KMS-11 (cell line): ENCODE data around the gene STN1.

ENCODE experiments used
- H2AFZ ChIP-seq: fragments of 200-600 bp; sonication (generic); 2 replicates; pipeline ENCODE4 v1.6.1; 2016; ENCODE audit warnings: antibody characterized with exemption, mixed run types, low read depth
- H3K27ac ChIP-seq: fragments of 200-600 bp; sonication (generic); 2 replicates; pipeline ENCODE4 v1.6.1; 2016; ENCODE audit warnings: mild to moderate bottlenecking, mixed run types
- H3K27me3 ChIP-seq: fragments of 200-600 bp; sonication (generic); 2 replicates; pipeline ENCODE4 v1.6.1; 2017; ENCODE audit warnings: mild to moderate bottlenecking, low read depth, mixed run types, moderate library complexity; ENCODE audit not compliant: insufficient read depth
- H3K36me3 ChIP-seq: fragments of 200-600 bp; sonication (generic); 2 replicates; pipeline ENCODE4 v1.6.1; 2017; ENCODE audit warnings: mild to moderate bottlenecking, mixed run types; ENCODE audit not compliant: insufficient read depth
- H3K4me1 ChIP-seq: fragments of 200-600 bp; sonication (generic); 2 replicates; pipeline ENCODE4 v1.6.1; 2016; ENCODE audit warnings: mild to moderate bottlenecking, low read depth, mixed run types; ENCODE audit not compliant: poor library complexity, severe bottlenecking
- H3K4me2 ChIP-seq: fragments of 200-600 bp; sonication (generic); 2 replicates; pipeline ENCODE4 v1.7.0; 2016; ENCODE audit warnings: mild to moderate bottlenecking, mixed run types
- H3K4me3 ChIP-seq: fragments of 200-600 bp; sonication (generic); IDR thresholded peaks from 2 replicates; pipeline ENCODE4 v1.6.1; 2017; ENCODE audit warnings: low read depth, low read length, mixed read lengths; ENCODE audit not compliant: insufficient read depth
- H3K79me2 ChIP-seq: fragments of 200-600 bp; sonication (generic); 2 replicates; pipeline ENCODE4 v1.6.1; 2016; ENCODE audit warnings: low read depth, mixed run types; ENCODE audit not compliant: insufficient read depth
- H3K9ac ChIP-seq: fragments of 200-600 bp; sonication (generic); 2 replicates; pipeline ENCODE4 v1.6.1; 2016; ENCODE audit warnings: mild to moderate bottlenecking, mixed run types
- H4K20me1 ChIP-seq: fragments of 200-600 bp; sonication (generic); 2 replicates; pipeline ENCODE4 v1.6.1; 2016; ENCODE audit warnings: mild to moderate bottlenecking, mixed run types; ENCODE audit not compliant: insufficient read depth
- CTCF ChIP-seq: fragments of 200-600 bp; sonication (generic); conservative IDR thresholded peaks from 2 replicates; pipeline ENCODE4 v1.6.1; 2017; ENCODE audit warnings: low read depth, mild to moderate bottlenecking, antibody characterized with exemption, low read length, moderate library complexity, mixed read lengths

The STN1 gene

GRCh38 chr10:103931603-103932002 is 13.6 kb upstream of the STN1 start:
- no peak overlapping the region for H3K4me2 ChIP-seq

DNA sequence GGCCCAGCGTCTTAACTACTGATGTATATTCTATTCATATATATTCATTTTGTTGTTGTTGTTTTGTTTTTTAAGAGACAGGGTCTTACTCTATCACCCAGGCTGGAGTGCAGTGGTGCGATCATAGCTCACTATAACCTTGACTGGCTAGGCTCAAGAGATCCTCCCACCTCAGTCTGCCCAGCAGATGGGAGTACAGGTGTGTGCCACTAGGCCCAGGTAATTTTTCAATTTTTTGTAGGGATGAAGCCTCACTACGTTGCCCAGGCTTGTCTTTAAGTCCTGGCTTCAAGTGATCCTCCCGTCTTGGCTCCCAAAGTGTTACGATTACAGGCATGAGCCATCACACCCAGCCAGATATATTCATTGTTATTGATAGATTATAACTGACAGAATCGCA is 12.9 kb upstream of the STN1 start:
- Histone ChIP-seq H3K4me1 (no peaks in the 10 kb centered on the region), H3K27me3 (no peaks in the 10 kb centered on the region), H3K4me2 (no peak overlapping the region), H4K20me1 (no peaks in the 10 kb centered on the region), H3K36me3 (no peaks in the 10 kb centered on the region), H3K79me2 (no peaks in the 10 kb centered on the region), H3K27ac (no peak overlapping the region), H3K4me3 (no peak overlapping the region), H3K9ac (no peak overlapping the region), H2AFZ (no peak overlapping the region)
- no peak for TF ChIP-seq CTCF

More at GRCh38 chr10:103931603-103932002, 13.6 kb upstream of the STN1 start:
- Histone ChIP-seq H3K79me2 (no peaks in the 10 kb centered on the region), H3K4me1 (no peaks in the 10 kb centered on the region), H3K9ac (no peak overlapping the region), H3K36me3 (no peaks in the 10 kb centered on the region), H3K27ac (no peak overlapping the region), H2AFZ (no peak overlapping the region), H3K27me3 (no peaks in the 10 kb centered on the region), H4K20me1 (no peaks in the 10 kb centered on the region), H3K4me3 (no peak overlapping the region)
- no peak for TF ChIP-seq CTCF

- H4K20me1 ChIP-seq: no peaks in the 10 kb centered on the region
- H3K79me2 ChIP-seq: no peaks in the 10 kb centered on the region
- no peak overlapping the region for H3K27ac ChIP-seq
- H3K4me1 ChIP-seq: no peaks in the 10 kb centered on the region
- no peak overlapping the region for H3K4me2 ChIP-seq
- no peak for TF ChIP-seq CTCF
- no peak overlapping the region for H3K9ac ChIP-seq
- no peaks in the 10 kb centered on the region for H3K27me3 ChIP-seq
- no peak overlapping the region for H3K4me3 ChIP-seq
- no peaks in the 10 kb centered on the region for H3K36me3 ChIP-seq
- H2AFZ ChIP-seq: no peak overlapping the region
These were observed 12.5 kb upstream of the STN1 start for GRCh38 chr10:103930449-103930848.

DNA sequence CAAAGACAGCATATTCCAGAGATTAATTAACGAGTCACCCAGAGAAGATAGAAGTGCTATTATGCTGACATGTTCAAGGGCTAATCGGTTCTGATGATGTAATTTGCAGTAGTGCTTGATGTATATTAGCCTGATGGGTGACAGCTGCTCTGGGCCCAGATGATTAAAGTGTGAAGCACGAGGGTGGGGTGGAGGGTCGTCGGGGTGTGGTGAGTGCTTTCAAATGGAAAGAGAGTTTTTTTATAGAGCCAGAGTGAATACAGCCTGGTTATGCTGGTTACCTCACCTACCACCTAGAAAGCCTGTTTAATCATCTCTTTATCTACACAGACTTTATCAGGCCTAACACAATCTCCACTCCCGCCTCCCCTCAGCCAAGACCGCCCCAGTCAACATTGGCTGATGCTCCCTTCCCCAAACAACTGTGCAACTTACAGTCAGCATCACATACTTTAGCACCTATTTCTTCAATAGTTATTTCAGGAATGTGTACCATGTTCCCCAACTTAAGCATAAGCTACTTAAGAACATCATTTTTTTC is 11.5 kb upstream of the STN1 start:
- no peaks in the 10 kb centered on the region for H3K27me3 ChIP-seq
- no peaks in the 10 kb centered on the region for H3K79me2 ChIP-seq
- H4K20me1 ChIP-seq: no peaks in the 10 kb centered on the region
- no peak overlapping the region for H3K4me3 ChIP-seq
- no peaks in the 10 kb centered on the region for H3K4me1 ChIP-seq
- no peak overlapping the region for H3K27ac ChIP-seq
- no peak overlapping the region for H3K4me2 ChIP-seq
- H3K9ac ChIP-seq: no peak overlapping the region
- no peaks in the 10 kb centered on the region for H3K36me3 ChIP-seq
- no peak overlapping the region for H2AFZ ChIP-seq
- no peak for TF ChIP-seq CTCF
